C4-2B (cell line): Measurements from ENCODE around the gene MAPK14.

Experiments used
- H3K27ac ChIP-seq: fragments of 450-650 bp; 2 replicates; pipeline ENCODE4 v1.5.1; 2017
- ZFX ChIP-seq: fragments of 450-650 bp; IDR thresholded peaks from 2 replicates; pipeline ENCODE4 v1.6.1; 2017
- TF ChIP-seq, protein P1 (sequence below): fragments of 450-650 bp; conservative IDR thresholded peaks from 2 replicates; pipeline ENCODE4 v1.5.1; 2017; ENCODE audit warnings: mild to moderate bottlenecking

The MAPK14 gene

DNA sequence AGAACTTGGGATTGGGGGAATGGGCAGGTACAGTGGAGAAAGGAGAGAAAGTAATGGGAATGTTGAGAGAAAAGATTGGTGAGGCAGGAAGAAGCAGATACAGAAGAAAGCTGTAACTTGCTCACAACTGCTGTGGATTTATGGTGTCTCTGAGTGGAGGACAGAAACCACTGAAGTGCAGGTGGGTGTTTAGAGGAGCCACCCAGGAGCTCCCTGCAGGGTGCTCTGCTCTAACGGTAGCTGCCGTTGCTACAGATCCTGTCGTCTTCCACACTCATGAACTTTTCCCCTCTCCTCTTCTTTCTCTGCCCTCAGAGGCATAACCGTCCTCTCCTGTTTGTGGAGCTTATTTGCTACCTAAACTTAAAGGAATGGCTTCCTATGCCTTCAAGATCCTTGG lies 75.2 kb downstream of the MAPK14 start:
- no peak overlapping the region for H3K27ac ChIP-seq
- TF ChIP-seq, protein P1, sequence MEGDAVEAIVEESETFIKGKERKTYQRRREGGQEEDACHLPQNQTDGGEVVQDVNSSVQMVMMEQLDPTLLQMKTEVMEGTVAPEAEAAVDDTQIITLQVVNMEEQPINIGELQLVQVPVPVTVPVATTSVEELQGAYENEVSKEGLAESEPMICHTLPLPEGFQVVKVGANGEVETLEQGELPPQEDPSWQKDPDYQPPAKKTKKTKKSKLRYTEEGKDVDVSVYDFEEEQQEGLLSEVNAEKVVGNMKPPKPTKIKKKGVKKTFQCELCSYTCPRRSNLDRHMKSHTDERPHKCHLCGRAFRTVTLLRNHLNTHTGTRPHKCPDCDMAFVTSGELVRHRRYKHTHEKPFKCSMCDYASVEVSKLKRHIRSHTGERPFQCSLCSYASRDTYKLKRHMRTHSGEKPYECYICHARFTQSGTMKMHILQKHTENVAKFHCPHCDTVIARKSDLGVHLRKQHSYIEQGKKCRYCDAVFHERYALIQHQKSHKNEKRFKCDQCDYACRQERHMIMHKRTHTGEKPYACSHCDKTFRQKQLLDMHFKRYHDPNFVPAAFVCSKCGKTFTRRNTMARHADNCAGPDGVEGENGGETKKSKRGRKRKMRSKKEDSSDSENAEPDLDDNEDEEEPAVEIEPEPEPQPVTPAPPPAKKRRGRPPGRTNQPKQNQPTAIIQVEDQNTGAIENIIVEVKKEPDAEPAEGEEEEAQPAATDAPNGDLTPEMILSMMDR = no peak
- no peak for TF ChIP-seq ZFX

DNA sequence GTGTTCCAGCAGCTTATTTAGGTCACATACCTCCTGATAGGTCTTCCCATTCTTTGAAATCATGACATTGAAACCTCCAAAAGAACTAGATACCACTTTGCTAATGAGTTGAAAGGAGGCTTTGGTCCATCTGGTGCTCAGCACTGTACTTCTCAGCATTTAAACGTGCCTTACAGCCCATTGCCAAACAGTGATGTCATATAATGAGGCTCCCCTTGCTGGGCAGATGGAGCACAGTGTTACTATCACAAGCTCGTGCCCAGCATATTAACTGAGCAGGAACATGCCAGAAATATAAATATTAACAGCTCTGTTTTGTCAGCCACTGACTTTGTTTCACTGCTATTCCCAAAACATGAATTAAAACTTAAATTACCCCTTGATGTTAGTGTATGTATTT lies 77.2 kb downstream of the MAPK14 start:
- H3K27ac ChIP-seq = no peak overlapping the region
- TF ChIP-seq, protein P1 = no peak
- no peak for TF ChIP-seq ZFX

DNA sequence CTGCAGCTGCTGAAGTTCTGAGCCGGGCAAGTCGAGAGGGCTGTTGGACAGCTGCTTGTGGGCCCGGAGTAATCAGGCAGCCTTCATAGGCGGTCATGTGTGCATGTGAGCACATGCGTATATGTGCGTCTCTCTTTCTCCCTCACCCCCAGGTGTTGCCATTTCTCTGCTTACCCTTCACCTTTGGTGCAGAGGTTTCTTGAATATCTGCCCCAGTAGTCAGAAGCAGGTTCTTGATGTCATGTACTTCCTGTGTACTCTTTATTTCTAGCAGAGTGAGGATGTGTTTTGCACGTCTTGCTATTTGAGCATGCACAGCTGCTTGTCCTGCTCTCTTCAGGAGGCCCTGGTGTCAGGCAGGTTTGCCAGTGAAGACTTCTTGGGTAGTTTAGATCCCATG lies 81.5 kb downstream of the MAPK14 start:
- no peak overlapping the region for H3K27ac ChIP-seq
- no peak for TF ChIP-seq ZFX
- TF ChIP-seq, protein P1 = no peak

DNA sequence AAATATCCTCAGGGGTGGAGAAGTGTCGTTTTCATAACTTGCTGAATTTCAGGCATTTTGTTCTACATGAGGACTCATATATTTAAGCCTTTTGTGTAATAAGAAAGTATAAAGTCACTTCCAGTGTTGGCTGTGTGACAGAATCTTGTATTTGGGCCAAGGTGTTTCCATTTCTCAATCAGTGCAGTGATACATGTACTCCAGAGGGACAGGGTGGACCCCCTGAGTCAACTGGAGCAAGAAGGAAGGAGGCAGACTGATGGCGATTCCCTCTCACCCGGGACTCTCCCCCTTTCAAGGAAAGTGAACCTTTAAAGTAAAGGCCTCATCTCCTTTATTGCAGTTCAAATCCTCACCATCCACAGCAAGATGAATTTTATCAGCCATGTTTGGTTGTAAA lies 82.4 kb downstream of the MAPK14 start:
- H3K27ac ChIP-seq = no peak overlapping the region
- TF ChIP-seq, protein P1 = no peak
- TF ChIP-seq ZFX = no peak

DNA sequence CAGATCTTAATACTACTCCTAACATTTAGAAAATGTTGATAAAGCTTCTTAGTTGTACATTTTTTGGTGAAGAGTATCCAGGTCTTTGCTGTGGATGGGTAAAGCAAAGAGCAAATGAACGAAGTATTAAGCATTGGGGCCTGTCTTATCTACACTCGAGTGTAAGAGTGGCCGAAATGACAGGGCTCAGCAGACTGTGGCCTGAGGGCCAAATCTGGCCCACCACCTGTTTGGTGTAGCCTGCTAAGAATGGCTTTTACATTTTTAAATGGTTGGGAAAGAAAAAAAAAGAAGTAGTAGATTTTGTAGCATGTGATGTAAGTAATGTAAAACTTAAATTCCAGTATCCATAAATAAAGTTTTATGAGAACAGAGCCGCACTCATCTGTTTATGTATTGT lies 83.3 kb downstream of the MAPK14 start:
- TF ChIP-seq, protein P1 = no peak
- no peak for TF ChIP-seq ZFX
- no peak overlapping the region for H3K27ac ChIP-seq

DNA sequence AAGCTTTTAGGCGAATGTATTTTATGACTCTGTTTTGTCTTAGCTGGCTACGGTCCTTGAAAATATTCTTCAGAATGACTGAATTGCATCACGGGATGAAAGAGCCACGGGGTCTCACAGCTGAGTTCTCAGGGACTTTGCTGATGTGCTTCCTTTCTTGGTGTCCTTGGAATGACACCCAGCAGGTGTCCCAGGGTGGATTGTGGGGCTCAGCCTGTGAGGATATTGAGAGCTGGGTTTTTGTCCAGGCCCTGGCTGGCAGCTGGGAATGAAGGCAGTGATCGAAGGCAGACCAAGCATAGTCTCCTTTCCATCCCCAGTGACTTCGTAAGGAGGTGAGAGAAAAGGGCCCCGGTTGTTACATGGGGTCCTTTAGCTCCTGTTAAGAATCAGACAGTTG lies 83.9 kb downstream of the MAPK14 start:
- TF ChIP-seq, protein P1 = no peak
- TF ChIP-seq ZFX = no peak
- H3K27ac ChIP-seq = no peak overlapping the region

GRCh38 chr6:36113049-36113448 lies 85.4 kb downstream of the MAPK14 start:
- H3K27ac ChIP-seq = no peak overlapping the region
- TF ChIP-seq ZFX = no peak
- TF ChIP-seq, protein P1 = no peak
